T-helper 2 cell treated with Interferon-gamma antibody and Interleukin-4, amounts not matched to agents 100 ng/mL and 5 ng/mL, for 36 hours (primary cell): ENCODE results near the gene PCDHA9. TPM values are rescaled to one million over a fixed set of nuclear protein-coding genes. Genes with fewer than 3 reads are reported as not detected.

Experiments
- intact Hi-C: fragments of 100-400 bp; cut with micrococcal nuclease; formaldehyde crosslinking; loops from one replicate; pipeline ENCODE4 v1.15.1; 2023
- total RNA-seq: library from RNA; stranded (reverse); gene quantifications from 2 replicates; pipeline ENCODE4 v1.2.3, GENCODE V29; 2022

Gene PCDHA9
- total RNA-seq, 1 donor from 2014 or later, result not detected

DNA sequence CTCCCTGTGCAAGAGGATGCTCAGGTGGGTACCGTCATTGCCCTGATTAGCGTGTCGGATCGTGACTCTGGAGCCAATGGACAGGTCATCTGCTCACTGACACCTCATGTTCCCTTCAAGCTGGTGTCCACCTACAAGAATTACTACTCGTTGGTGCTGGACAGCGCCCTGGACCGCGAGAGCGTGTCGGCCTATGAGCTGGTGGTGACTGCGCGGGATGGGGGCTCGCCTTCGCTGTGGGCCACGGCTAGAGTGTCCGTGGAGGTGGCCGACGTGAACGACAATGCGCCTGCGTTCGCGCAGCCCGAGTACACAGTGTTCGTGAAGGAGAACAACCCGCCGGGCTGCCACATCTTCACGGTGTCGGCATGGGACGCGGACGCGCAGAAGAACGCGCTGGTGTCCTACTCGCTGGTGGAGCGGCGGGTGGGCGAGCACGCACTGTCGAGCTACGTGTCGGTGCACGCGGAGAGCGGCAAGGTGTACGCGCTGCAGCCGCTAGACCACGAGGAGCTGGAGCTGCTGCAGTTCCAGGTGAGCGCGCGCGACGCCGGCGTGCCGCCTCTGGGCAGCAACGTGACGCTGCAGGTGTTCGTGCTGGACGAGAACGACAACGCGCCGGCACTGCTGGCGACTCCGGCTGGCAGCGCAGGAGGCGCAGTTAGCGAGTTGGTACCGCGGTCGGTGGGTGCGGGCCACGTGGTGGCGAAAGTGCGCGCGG is 28.5 kb downstream of the PCDHA9 start:
- intact Hi-C loops, result loop anchor here (10.0 kb wide), 1 partner anchor 358 kb away; no protein-coding TSS in a partner anchor

DNA sequence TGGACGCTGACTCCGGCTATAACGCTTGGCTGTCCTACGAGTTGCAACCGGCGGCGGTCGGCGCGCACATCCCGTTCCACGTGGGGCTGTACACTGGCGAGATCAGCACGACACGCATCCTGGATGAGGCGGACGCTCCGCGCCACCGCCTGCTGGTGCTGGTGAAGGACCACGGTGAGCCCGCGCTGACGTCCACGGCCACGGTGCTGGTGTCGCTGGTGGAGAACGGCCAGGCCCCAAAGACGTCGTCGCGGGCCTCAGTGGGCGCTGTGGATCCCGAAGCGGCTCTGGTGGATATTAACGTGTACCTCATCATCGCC is 29.0 kb downstream of the PCDHA9 start:
- intact Hi-C loops, result loop anchor here (10.0 kb wide), 1 partner anchor 358 kb away; no protein-coding TSS in a partner anchor

DNA sequence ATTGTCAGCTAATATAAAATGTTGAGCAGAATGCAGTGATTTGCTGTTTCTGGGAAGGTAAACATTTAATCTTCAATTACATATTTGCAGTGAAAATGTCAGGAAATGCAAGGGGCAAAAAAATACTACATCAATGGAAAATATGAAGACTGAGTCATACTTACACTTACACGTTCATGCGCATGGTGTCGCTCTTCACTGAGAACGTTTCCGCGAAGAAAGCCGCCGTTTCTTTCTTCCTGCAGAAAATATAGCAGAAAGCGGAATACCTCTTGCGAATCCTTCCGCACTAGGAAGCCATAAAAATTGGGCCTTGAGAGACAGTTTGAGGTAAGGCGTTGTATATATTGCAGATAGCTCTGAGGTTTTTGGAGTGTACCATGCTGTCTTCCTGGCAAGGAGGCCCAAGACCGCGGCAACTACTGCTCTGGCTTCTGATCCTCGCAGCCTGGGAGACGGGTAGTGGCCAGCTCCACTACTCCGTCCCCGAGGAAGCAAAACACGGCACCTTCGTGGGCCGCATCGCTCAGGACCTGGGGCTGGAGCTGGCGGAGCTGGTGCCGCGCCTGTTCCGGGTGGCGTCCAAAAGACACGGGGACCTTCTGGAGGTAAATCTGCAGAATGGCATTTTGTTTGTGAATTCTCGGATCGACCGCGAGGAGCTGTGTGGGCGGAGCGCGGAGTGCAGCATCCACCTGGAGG is 33.9 kb downstream of the PCDHA9 start, which contains the start of gene PCDHA13:
Gene PCDHA13 (plus strand): TSS at position 236 of the 702 bp plus-strand sequence. CDS start 145 bp downstream, at position 381.
- intact Hi-C loops, result loop anchor here (5.0 kb wide), 1 partner anchor 45 kb away; no protein-coding TSS in a partner anchor

- intact Hi-C loops, result loop anchor here (5.0 kb wide), 1 partner anchor 45 kb away; no protein-coding TSS in a partner anchor
Measured at GRCh38 chr5:140882591-140882899, 34.4 kb downstream of the PCDHA9 start.

- intact Hi-C loops, result loop anchor here (5.0 kb wide), 1 partner anchor 46 kb away; no protein-coding TSS in a partner anchor
Measured at GRCh38 chr5:140883373-140883772, 35.2 kb downstream of the PCDHA9 start.

DNA sequence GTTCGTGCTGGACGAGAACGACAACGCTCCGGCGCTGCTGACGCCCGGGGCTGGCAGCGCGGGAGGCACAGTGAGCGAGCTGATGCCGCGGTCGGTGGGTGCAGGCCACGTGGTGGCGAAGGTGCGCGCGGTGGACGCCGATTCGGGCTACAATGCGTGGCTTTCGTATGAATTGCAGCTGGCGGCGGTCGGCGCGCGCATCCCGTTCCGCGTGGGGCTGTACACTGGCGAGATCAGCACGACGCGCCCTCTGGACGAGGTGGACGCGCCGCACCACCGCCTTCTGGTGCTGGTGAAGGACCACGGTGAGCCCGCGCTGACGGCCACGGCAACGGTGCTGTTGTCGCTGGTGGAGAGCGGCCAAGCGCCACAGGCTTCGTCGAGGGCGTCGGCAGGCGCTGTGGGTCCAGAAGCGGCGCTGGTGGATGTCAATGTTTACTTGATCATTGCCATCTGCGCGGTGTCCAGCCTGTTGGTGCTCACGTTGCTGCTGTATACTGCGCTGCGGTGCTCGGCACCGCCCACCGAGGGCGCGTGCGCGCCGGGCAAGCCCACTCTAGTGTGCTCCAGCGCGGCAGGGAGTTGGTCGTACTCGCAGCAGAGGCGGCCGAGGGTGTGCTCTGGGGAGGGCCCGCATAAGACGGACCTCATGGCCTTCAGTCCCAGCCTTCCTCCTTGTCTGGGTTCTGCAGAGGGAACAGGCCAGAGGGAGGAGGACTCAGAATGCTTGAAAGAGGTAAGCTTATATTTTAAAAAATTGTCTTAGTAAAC is 35.9 kb downstream of the PCDHA9 start:
- intact Hi-C loops, result loop anchor here (5.0 kb wide), 1 partner anchor 47 kb away; no protein-coding TSS in a partner anchor

Other genes with a start within 250 kb of the PCDHA9 start
- 0.27 and 0.32 TPM in 2 replicates for gene CD14, start 215.2 kb upstream of the PCDHA9 start, total RNA-seq
- 36.4 and 38.6 TPM in 2 replicates for gene TMCO6, start 208.9 kb upstream of the PCDHA9 start, total RNA-seq
- gene NDUFA2, start 200.8 kb upstream of the PCDHA9 start, total RNA-seq, result 68.5 and 73.4 TPM in 2 replicates
- gene IK, start 200.6 kb upstream of the PCDHA9 start, total RNA-seq, result 111 and 115 TPM in 2 replicates
- 35.9 and 36.9 TPM in 2 replicates for gene WDR55, start 183.5 kb upstream of the PCDHA9 start, total RNA-seq
- 2.8 and 3.2 TPM in 2 replicates for gene DND1, start 174.8 kb upstream of the PCDHA9 start, total RNA-seq
- 83.4 and 84.8 TPM in 2 replicates for gene HARS1, start 157.0 kb upstream of the PCDHA9 start, total RNA-seq
- gene HARS2, start 156.9 kb upstream of the PCDHA9 start, total RNA-seq, result 31.1 and 33.8 TPM in 2 replicates
- gene ZMAT2, start 147.9 kb upstream of the PCDHA9 start, total RNA-seq, result 56.7 and 57.6 TPM in 2 replicates
- not detected in 2 replicates for gene PCDHA1, start 62.2 kb upstream of the PCDHA9 start, total RNA-seq
- not detected in 2 replicates for gene PCDHA2, start 53.5 kb upstream of the PCDHA9 start, total RNA-seq
- gene PCDHA3, start 47.3 kb upstream of the PCDHA9 start, total RNA-seq, result not detected in 2 replicates
- gene PCDHA4, start 41.3 kb upstream of the PCDHA9 start, total RNA-seq, result not detected in 2 replicates
- gene PCDHA5, start 26.8 kb upstream of the PCDHA9 start, total RNA-seq, result not detected in 2 replicates
- not detected in 2 replicates for gene PCDHA6, start 20.4 kb upstream of the PCDHA9 start, total RNA-seq
- gene PCDHA7, start 14.1 kb upstream of the PCDHA9 start, total RNA-seq, result not detected in 2 replicates
- gene PCDHA8, start 7.2 kb upstream of the PCDHA9 start, total RNA-seq, result not detected in 2 replicates
- not detected in 2 replicates for gene PCDHA10, start 7.5 kb downstream of the PCDHA9 start, total RNA-seq
- gene PCDHA11, start 20.6 kb downstream of the PCDHA9 start, total RNA-seq, result not detected in 2 replicates
- gene PCDHA12, start 26.9 kb downstream of the PCDHA9 start, total RNA-seq, result not detected in 2 replicates
- not detected in 2 replicates for gene PCDHA13, start 33.7 kb downstream of the PCDHA9 start, total RNA-seq
- not detected in 2 replicates for gene PCDHAC1, start 77.9 kb downstream of the PCDHA9 start, total RNA-seq
- gene PCDHAC2, start 118.1 kb downstream of the PCDHA9 start, total RNA-seq, result not detected in 2 replicates
- gene PCDHB1, start 203.0 kb downstream of the PCDHA9 start, total RNA-seq, result not detected in 2 replicates
- gene PCDHB2, start 246.2 kb downstream of the PCDHA9 start, total RNA-seq, result 0.09 and 0.14 TPM in 2 replicates